ENCODE data around the gene CHST15.

The CHST15 gene

GRCh38 chr10:124033887-124034218 is 59.5 kb downstream of the CHST15 start:
- no peak for TF ChIP-seq CTCF (IDR thresholded peaks at IDR 0.05; ENCODE audit: low read depth, low read length)
- no peak for DNase-seq (ENCODE audit: extremely low read depth, low read depth)

- no peak for DNase-seq (ENCODE audit: extremely low read depth, low read depth)
Observed at GRCh38 chr10:124032971-124033886, 60.2 kb downstream of the CHST15 start.

GRCh38 chr10:124032087-124032935 is 61.1 kb downstream of the CHST15 start:
- TF ChIP-seq CTCF (IDR thresholded peaks at IDR 0.05; ENCODE audit: low read depth, low read length) = no peak
- DNase-seq (ENCODE audit: extremely low read depth, low read depth) = no peak

More at GRCh38 chr10:124032971-124033886, 60.2 kb downstream of the CHST15 start:
- TF ChIP-seq CTCF (IDR thresholded peaks at IDR 0.05; ENCODE audit: low read depth, low read length) = no peak

- no peak for DNase-seq (ENCODE audit: extremely low read depth, low read depth)
- TF ChIP-seq CTCF (IDR thresholded peaks at IDR 0.05; ENCODE audit: low read depth, low read length) = no peak
Observed at GRCh38 chr10:124030492-124031110, 62.8 kb downstream of the CHST15 start.

GRCh38 chr10:124030061-124030460 is 63.3 kb downstream of the CHST15 start:
- no peak for DNase-seq (ENCODE audit: extremely low read depth, low read depth)
- TF ChIP-seq CTCF (IDR thresholded peaks at IDR 0.05; ENCODE audit: low read depth, low read length) = no peak

GRCh38 chr10:124029559-124029958 is 63.8 kb downstream of the CHST15 start:
- DNase-seq (ENCODE audit: extremely low read depth, low read depth) = no peak
- no peak for TF ChIP-seq CTCF (IDR thresholded peaks at IDR 0.05; ENCODE audit: low read depth, low read length)

Measured in AG09319 (cell line).